DOHH2 (cell line): ENCODE results near the gene MARK3.

Experiments used
- H3F3A ChIP-seq: fragments of 200-600 bp; sonication (generic), shearing (Covaris generic); 2 replicates; pipeline ENCODE4 v1.6.0; 2016; ENCODE audit warnings: antibody characterized with exemption, mild to moderate bottlenecking; ENCODE audit not compliant: control insufficient read depth, insufficient read depth
- H3K27ac ChIP-seq: fragments of 200-600 bp; sonication (generic); 2 replicates; pipeline ENCODE4 v1.5.1; 2014; ENCODE audit warnings: low read depth, mild to moderate bottlenecking, low read length, moderate library complexity
- H3K27me3 ChIP-seq: fragments of 200-600 bp; sonication (generic); 2 replicates; pipeline ENCODE4 v1.6.1; 2014; ENCODE audit warnings: mild to moderate bottlenecking, low read length, mixed read lengths; ENCODE audit not compliant: control insufficient read depth
- H3K36me3 ChIP-seq: fragments of 200-600 bp; sonication (generic); 2 replicates; pipeline ENCODE4 v1.6.1; 2014; ENCODE audit warnings: mild to moderate bottlenecking, low read length, moderate library complexity, mixed read lengths; ENCODE audit not compliant: control insufficient read depth
- H3K4me1 ChIP-seq: fragments of 200-600 bp; sonication (generic); 2 replicates; pipeline ENCODE4 v1.6.1; 2014; ENCODE audit warnings: mild to moderate bottlenecking, low read length, mixed read lengths; ENCODE audit not compliant: control insufficient read depth
- H3K4me2 ChIP-seq: fragments of 200-600 bp; sonication (generic); 2 replicates; pipeline ENCODE4 v1.6.0; 2014; ENCODE audit warnings: mild to moderate bottlenecking, low read length, moderate library complexity
- H3K4me3 ChIP-seq: fragments of 200-600 bp; sonication (generic); 2 replicates; pipeline ENCODE4 v1.5.1; 2014; ENCODE audit warnings: mild to moderate bottlenecking, low read length, mixed read lengths
- H3K79me2 ChIP-seq: fragments of 200-600 bp; sonication (generic); 2 replicates; pipeline ENCODE4 v1.6.1; 2014; ENCODE audit warnings: mild to moderate bottlenecking, low read length, mixed read lengths; ENCODE audit not compliant: control insufficient read depth
- H3K9me2 ChIP-seq: fragments of 200-600 bp; sonication (generic); replicated peaks from 2 replicates; pipeline ENCODE4 v1.6.1; 2014; ENCODE audit warnings: mild to moderate bottlenecking, low read length, mixed read lengths; ENCODE audit not compliant: control insufficient read depth
- H3K9me3 ChIP-seq: fragments of 200-600 bp; sonication (generic); 2 replicates; pipeline ENCODE4 v1.6.1; 2014; ENCODE audit warnings: antibody characterized with exemption, low read length, mixed read lengths; ENCODE audit not compliant: control insufficient read depth, insufficient read depth
- H4K20me1 ChIP-seq: fragments of 200-600 bp; sonication (generic); 2 replicates; pipeline ENCODE4 v1.6.0; 2014; ENCODE audit warnings: low read depth, mild to moderate bottlenecking, antibody characterized with exemption, low read length, moderate library complexity; ENCODE audit not compliant: control insufficient read depth, insufficient read depth
- EZH2phosphoT487 ChIP-seq: fragments of 200-600 bp; sonication (generic); IDR thresholded peaks from 2 replicates; pipeline ENCODE4 v1.6.1; 2017; ENCODE audit warnings: borderline replicate concordance, mild to moderate bottlenecking, antibody characterized with exemption, low read length, moderate library complexity, mixed read lengths
- TF ChIP-seq, protein P1 (sequence below): fragments of 200-600 bp; sonication (generic); IDR thresholded peaks from one replicate; pipeline ENCODE4 v1.5.1; 2014; ENCODE audit warnings: antibody characterized with exemption, mild to moderate bottlenecking, low read depth, low read length; ENCODE audit not compliant: poor library complexity, severe bottlenecking

Gene MARK3

GRCh38 chr14:103530390-103530789, 145.2 kb downstream of the MARK3 start:
- TF ChIP-seq, protein P1, sequence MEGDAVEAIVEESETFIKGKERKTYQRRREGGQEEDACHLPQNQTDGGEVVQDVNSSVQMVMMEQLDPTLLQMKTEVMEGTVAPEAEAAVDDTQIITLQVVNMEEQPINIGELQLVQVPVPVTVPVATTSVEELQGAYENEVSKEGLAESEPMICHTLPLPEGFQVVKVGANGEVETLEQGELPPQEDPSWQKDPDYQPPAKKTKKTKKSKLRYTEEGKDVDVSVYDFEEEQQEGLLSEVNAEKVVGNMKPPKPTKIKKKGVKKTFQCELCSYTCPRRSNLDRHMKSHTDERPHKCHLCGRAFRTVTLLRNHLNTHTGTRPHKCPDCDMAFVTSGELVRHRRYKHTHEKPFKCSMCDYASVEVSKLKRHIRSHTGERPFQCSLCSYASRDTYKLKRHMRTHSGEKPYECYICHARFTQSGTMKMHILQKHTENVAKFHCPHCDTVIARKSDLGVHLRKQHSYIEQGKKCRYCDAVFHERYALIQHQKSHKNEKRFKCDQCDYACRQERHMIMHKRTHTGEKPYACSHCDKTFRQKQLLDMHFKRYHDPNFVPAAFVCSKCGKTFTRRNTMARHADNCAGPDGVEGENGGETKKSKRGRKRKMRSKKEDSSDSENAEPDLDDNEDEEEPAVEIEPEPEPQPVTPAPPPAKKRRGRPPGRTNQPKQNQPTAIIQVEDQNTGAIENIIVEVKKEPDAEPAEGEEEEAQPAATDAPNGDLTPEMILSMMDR, result no peak
- TF ChIP-seq EZH2phosphoT487, result no peak
- Histone ChIP-seq H3K4me3 (peak overlapping the region; percentile 88), H3K9me2 (no peaks in the 10 kb centered on the region), H3F3A (no peaks in the 10 kb centered on the region), H3K9me3 (no peaks in the 10 kb centered on the region), H3K27me3 (no peaks in the 10 kb centered on the region), H3K79me2 (peaks cover 41% of the 10 kb centered on the region), H3K36me3 (peaks cover 30% of the 10 kb centered on the region), H4K20me1 (no peaks in the 10 kb centered on the region), H3K4me2 (peak overlapping the region; percentile 92), H3K4me1 (peaks cover 32% of the 10 kb centered on the region), H3K27ac (no peak overlapping the region)

GRCh38 chr14:103530831-103531230, 145.6 kb downstream of the MARK3 start:
- Histone ChIP-seq H3K9me2 (no peaks in the 10 kb centered on the region), H4K20me1 (no peaks in the 10 kb centered on the region), H3K27ac (no peak overlapping the region), H3K4me2 (peak overlapping the region; percentile 92), H3K27me3 (no peaks in the 10 kb centered on the region), H3K9me3 (no peaks in the 10 kb centered on the region), H3F3A (no peaks in the 10 kb centered on the region), H3K36me3 (peaks cover 30% of the 10 kb centered on the region), H3K79me2 (peaks cover 41% of the 10 kb centered on the region), H3K4me3 (peak overlapping the region; percentile 88; the same call in 1 of the 2 replicates), H3K4me1 (peaks cover 32% of the 10 kb centered on the region)
- TF ChIP-seq, protein P1, result no peak
- TF ChIP-seq EZH2phosphoT487, result no peak

DNA sequence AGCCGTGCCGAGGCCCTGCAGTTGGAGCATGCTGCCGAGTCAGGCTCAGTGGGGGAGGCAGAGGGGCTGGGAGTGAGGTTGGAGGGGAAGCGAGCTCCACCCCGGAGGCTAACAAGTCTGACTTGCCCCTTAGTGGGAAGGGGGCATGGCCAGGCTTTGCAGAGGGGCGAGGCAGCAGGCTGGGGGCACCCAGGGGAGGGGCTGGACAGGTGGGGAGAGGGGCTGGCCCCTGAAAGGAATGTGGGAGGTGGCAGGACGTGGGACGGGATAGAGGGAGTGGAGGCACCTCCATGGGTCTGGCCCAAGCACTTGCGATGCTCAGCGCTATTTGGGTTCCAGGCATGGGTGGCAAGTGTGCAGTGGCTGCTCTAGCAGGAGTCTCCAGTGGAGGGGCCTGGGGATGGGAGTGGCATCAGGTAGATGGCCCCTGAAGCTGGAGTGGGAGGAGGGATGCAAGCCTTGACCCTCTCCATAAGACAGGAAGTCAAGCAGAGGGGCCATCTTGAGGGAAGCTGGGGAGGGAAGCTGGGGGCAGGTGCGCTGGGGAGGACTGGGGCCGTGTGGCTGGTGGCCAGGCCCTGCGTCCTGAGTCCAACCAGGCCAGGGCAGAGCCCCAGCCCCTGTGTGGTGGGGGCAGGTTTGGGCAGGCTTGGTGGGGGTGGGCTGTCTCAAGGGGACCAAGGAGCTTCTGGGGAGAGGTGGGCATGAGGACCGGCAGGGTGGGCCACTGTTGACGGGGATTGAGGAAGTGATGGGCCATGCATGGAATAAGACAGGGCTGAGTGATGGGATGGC, 146.4 kb downstream of the MARK3 start:
- Histone ChIP-seq H3K9me3 (no peaks in the 10 kb centered on the region), H3K36me3 (peaks cover 30% of the 10 kb centered on the region), H3K27me3 (no peaks in the 10 kb centered on the region), H3K79me2 (peaks cover 41% of the 10 kb centered on the region), H3K27ac (no peak overlapping the region), H3K4me1 (peaks cover 32% of the 10 kb centered on the region), H3F3A (no peaks in the 10 kb centered on the region), H3K4me2 (peak overlapping the region; percentile 92; the same call in 1 of the 2 replicates), H3K4me3 (no peak overlapping the region), H3K9me2 (no peaks in the 10 kb centered on the region), H4K20me1 (no peaks in the 10 kb centered on the region)
- no peak for TF ChIP-seq EZH2phosphoT487
- TF ChIP-seq, protein P1, result no peak
